HG02973 (cell line): ENCODE measurements around the gene HARS1.
"Not testable (repeated sequence)": the region's sequence is repeated elsewhere in the genome, so short reads cannot be mapped to it uniquely, and the experiment has no call there.

ENCODE experiments used
- ATAC-seq: cut with Tn5 transposase; IDR thresholded peaks from one replicate; pipeline ENCODE4 v1.9.1; 2021; ENCODE audit warnings: moderate library complexity; ENCODE audit not compliant: unreplicated experiment

Gene HARS1

DNA sequence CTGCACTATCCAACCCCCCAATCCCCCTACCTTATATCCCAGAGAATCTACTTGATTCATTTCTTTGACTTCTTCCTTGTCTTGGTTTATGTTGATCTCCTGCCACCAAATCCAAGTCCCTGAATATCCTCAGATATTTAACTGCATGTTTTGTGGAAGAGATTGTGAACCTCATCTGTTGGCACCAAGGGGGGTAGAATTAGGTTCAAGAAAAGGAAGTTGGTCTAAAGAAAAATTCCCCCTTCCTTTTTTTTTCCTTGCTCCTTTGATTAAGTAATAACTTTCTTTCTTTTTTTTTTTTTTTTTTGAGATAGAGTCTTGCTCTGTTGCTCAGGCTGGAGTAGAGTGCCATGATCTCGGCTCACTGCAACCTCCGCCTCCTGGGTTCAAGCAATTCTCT is 57.7 kb downstream of the HARS1 start:
- no peak for ATAC-seq

DNA sequence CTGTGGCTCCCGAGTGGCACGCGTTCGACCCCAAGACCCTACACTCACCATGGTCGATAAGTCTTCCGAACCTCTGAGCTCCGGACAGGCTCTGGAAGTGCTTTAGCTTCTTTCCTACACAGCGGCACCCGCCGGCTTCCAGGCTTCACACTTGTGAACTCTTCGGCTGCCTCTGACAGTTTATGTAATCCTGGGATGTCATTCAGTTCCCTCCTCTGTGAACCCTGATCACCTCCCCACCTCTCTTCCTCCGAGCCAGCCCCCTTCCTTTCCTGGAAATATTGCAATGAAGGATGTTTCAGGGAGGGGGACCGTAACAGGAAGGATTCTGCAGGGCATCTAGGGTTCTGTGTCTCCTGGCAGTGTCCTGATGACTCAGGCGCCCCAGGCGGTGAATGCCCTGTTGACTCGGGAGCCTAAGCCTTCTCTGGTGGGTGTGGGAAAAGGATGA is 58.1 kb downstream of the HARS1 start, which contains the start of gene CD14:
CD14 (minus strand) TSS at position 155 of the 451 bp plus-strand sequence; CDS start at position 51, 104 bp downstream.
- ATAC-seq: peak; percentile 6

DNA sequence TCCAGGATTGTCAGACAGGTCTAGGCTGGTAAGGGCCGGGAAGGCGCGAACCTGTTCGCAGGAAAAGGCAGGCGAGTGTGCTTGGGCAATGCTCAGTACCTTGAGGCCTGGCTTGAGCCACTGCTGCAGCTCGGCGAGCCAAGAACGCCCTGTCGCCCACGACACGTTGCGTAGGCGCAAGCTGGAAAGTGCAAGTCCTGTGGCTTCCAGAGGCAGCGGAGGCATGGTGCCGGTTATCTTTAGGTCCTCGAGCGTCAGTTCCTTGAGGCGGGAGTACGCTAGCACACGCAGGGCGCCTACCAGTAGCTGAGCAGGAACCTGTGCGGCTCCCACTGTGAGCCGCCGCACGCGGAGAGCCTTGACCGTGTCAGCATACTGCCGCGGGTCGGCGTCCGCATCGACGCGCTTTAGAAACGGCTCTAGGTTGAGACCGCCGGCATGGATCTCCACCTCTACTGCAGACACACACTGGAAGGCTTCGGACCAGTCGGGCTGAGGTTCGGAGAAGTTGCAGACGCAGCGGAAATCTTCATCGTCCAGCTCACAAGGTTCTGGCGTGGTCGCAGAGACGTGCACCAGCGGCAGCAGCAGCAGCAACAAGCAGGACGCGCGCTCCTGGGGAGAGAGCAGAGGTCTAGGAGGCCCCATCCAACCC is 58.7 kb downstream of the HARS1 start:
- ATAC-seq: peak; percentile 54

DNA sequence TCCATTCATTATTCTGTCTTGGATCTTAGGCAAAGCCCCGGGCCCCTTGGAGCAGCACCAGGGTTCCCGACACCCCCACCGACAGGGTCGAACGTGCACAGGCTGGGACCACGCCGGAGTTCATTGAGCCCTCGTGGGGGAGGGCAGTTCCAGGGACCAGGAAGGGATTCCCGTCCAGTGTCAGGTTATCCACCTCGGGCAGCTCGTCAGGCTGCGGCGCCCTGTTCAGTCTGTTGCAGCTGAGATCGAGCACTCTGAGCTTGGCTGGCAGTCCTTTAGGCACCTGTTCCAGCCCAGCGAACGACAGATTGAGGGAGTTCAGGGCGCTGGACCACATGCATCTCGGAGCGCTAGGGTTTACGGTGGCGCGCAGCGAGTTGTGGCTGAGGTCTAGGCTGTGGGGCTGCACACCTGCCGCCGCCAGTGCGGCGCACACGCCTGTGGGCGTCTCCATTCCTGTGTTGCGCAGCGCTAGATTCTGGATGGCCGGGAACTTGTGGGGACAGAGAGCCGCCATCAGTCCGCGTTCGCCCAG is 59.3 kb downstream of the HARS1 start:
- peak; percentile 34 for ATAC-seq

DNA sequence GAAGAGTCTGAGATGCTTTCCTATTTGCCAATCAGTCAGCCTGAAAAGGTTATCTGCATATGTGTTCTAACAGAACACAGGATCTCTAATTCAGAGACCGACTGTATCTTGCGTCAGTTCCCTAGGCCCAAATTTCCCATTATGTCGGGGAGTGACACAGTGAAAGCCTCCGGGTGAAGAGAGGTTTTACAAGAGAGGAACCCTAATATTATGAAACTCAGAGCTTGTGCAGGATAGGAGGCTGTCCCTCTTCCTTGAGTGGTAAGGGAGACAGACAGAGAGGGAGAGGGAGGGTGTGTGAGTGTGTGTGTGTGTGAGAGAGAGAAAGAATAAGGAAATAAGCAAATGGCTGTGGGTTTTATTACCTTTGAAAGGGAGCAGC is 60.1 kb downstream of the HARS1 start:
- no peak for ATAC-seq

DNA sequence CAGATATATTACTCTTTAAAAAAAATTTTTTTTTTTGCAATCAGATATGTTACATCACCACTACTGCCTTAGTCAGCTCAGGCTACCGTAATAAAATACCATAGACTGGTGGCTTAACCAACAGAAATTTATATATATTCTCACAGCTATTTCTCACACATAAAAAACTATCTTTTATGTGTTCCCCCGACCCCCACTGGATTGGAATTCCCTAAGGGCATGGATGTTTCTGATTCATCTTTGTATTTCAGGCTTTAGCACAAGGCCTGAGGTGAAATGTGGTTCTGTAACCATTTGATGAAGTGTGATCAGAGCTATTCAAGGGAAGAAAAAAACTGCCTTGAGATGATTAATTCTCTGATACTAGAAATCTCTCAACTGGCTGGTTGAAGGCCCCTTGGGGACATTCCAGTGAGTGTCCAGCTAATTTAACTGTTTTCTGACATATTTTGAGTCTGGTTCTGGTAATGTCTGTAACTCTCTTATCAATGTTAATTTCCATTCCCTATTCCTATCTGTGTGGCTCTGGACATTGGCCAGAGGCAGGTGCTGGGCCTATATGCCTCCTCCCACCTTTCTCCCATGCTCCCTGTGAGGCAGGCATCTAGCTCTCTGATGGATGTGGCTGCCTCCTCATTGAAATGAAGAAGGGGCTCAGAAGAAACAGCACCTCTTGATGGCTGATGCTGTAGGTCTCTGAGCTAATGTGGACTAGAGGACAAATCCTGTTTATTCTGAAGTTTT is 60.7 kb downstream of the HARS1 start:
- ATAC-seq: no peak

DNA sequence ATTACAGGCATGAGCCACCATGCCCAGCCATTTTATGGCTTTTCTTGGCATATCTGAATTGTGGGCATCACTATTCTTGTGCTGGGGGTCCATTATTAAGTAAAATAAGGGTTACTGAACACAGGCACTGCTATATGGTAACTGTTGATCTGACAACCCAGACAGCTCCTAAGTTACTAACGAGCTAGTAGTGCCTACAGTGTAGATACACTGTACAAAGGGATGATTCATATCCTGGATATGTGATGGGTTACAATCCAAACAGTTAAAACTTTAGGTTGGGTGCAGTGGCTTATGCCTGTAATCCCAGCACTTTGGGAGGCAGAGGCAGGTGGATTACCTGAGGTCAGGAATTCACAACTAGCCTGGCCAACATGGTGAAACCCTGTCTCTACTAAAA is 62.5 kb downstream of the HARS1 start:
- no peak for ATAC-seq

DNA sequence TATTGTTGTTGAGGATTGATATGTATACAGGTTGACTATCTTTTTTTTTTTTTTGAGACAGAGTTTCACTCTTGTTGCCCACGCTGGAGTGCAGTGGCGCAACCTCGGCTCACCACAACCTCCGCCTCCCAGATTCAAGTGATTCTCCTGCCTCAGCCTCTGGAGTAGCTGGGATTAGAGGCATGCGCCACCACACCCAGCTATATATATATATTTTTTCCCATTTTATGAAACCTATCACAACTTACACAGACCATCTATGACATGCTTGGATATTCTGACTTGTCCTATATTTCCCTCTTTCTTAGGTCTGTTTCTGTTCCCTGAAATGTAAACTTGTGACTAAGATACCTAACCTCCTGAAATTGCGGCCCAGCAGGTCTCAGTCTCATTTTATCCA is 63.2 kb downstream of the HARS1 start:
- ATAC-seq: no peak

DNA sequence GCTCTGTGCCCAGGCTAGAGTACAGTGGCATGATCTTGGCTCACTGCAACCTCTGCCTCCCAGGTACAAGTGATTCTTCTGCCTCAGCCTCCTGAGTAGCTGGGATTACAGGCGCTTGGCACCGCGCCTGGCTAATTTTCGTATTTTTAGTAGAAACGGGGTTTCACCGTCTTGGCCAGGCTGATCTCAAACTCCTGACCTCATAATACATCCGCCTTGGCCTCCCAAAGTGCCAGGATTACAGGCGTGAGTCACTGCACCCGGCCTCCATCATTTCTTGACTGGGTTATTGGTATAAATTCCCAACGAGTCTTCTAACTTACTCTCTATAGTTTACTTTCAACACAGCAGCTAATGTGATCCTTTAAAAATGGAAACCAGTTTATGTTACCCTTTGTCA is 66.3 kb downstream of the HARS1 start:
- not testable (repeated sequence) for ATAC-seq
